H4 (cell line): ENCODE results near the gene MYH8. TPM values are rescaled to one million over a fixed set of nuclear protein-coding genes. Genes with fewer than 3 reads are reported as not detected.

Experiments
- DNase-seq: peaks from one replicate; pipeline ENCODE4 v3.0.0-alpha.2; 2015; ENCODE audit warnings: low spot score
- total RNA-seq: library from RNA; depleted of rRNA; stranded (reverse); fragments of >200 nt; shearing (Covaris generic); gene quantifications from 2 replicates; pipeline ENCODE4 v1.2.3, GENCODE V29; 2014; rRNA removed

MYH8 gene
- 0.15 and 0.18 TPM in 2 replicates for total RNA-seq

GRCh38 chr17:10421900-10422542 is at the start of gene MYH8:
TSS of gene MYH8 (minus strand) at chr17:10421950. CDS start at chr17:10420227, 1,723 bp downstream.
- DNase-seq = no peak

GRCh38 chr17:10469459-10469858 is 47.7 kb upstream of the MYH8 start, which contains the start of gene MYH4:
TSS of gene MYH4 (minus strand) at chr17:10469559. CDS start at chr17:10466745, 2,814 bp downstream.
- no peak for DNase-seq

GRCh38 chr17:10463402-10463801 is 41.7 kb upstream of the MYH8 start:
- DNase-seq = no peak

- DNase-seq = no peak
Observed at GRCh38 chr17:10460062-10460461, 38.3 kb upstream of the MYH8 start.

GRCh38 chr17:10458701-10459100 is 37.0 kb upstream of the MYH8 start:
- DNase-seq = no peak

GRCh38 chr17:10457952-10458351 is 36.2 kb upstream of the MYH8 start:
- DNase-seq = no peak

- no peak for DNase-seq
Observed at GRCh38 chr17:10447026-10447931, 25.5 kb upstream of the MYH8 start.

GRCh38 chr17:10439816-10440215 is 18.1 kb upstream of the MYH8 start:
- DNase-seq = no peak

- DNase-seq = no peak
Observed at GRCh38 chr17:10435096-10435495, 13.3 kb upstream of the MYH8 start.

GRCh38 chr17:10429421-10430045 is 7.8 kb upstream of the MYH8 start:
- peak; percentile 6 for DNase-seq

- no peak for DNase-seq
Observed at GRCh38 chr17:10428781-10429180, 7.0 kb upstream of the MYH8 start.

GRCh38 chr17:10421211-10421610 is 539 bp downstream of the MYH8 start:
- DNase-seq = no peak

GRCh38 chr17:10420811-10421210 is 939 bp downstream of the MYH8 start:
- no peak for DNase-seq

GRCh38 chr17:10417431-10417830 is 4.3 kb downstream of the MYH8 start:
- DNase-seq = no peak

- no peak for DNase-seq
Observed at GRCh38 chr17:10415161-10415560, 6.6 kb downstream of the MYH8 start.

GRCh38 chr17:10403589-10403988 is 18.2 kb downstream of the MYH8 start:
- no peak for DNase-seq

- no peak for DNase-seq
Observed at GRCh38 chr17:10398352-10398751, 23.4 kb downstream of the MYH8 start.

- DNase-seq = no peak
Observed at GRCh38 chr17:10396524-10397163, 25.1 kb downstream of the MYH8 start.

GRCh38 chr17:10394201-10394887 is 27.4 kb downstream of the MYH8 start:
- DNase-seq = no peak

GRCh38 chr17:10392880-10393279 is 28.9 kb downstream of the MYH8 start:
- no peak for DNase-seq

GRCh38 chr17:10385871-10386270 is 35.9 kb downstream of the MYH8 start:
- DNase-seq = no peak
